Osteocyte (in vitro differentiated cells): ENCODE measurements around the gene CD69. TPM values are rescaled to one million over a fixed set of nuclear protein-coding genes. Genes with fewer than 3 reads are reported as not detected.

Experiments used
- DNase-seq: peaks from one replicate; pipeline ENCODE4 v3.0.0; 2021; ENCODE audit warnings: mixed read lengths; ENCODE audit not compliant: unreplicated experiment; ENCODE audit errors: extremely low spot score
- H3K27ac Mint-ChIP-seq: one replicate; pipeline ENCODE4 v1.8.0; 2021; ENCODE audit warnings: mild to moderate bottlenecking, mixed read lengths; ENCODE audit not compliant: unreplicated experiment
- H3K27me3 Mint-ChIP-seq: one replicate; pipeline ENCODE4 v1.8.0; 2021; ENCODE audit warnings: mixed read lengths; ENCODE audit not compliant: unreplicated experiment
- H3K36me3 Mint-ChIP-seq: one replicate; pipeline ENCODE4 v1.8.0; 2021; ENCODE audit warnings: mixed read lengths; ENCODE audit not compliant: unreplicated experiment
- H3K4me1 Mint-ChIP-seq: one replicate; pipeline ENCODE4 v1.8.0; 2021; ENCODE audit warnings: mixed read lengths; ENCODE audit not compliant: unreplicated experiment
- H3K4me3 Mint-ChIP-seq: one replicate; pipeline ENCODE4 v1.8.0; 2021; ENCODE audit warnings: mild to moderate bottlenecking, moderate library complexity, mixed read lengths; ENCODE audit not compliant: unreplicated experiment
- H3K9me3 Mint-ChIP-seq: one replicate; pipeline ENCODE4 v1.8.0; 2021; ENCODE audit warnings: mixed read lengths; ENCODE audit not compliant: unreplicated experiment
- CTCF ChIP-seq: fragments of 200-600 bp; sonication (generic); IDR thresholded peaks from 2 replicates; pipeline ENCODE4 v1.5.0; 2021; ENCODE audit warnings: antibody characterized with exemption, mild to moderate bottlenecking, moderate library complexity
- total RNA-seq: library from RNA; stranded (reverse); gene quantifications from 2 replicates; pipeline ENCODE4 v1.2.1, GENCODE V29; 2021

CD69 gene
- total RNA-seq, 1 donor from 2014 or later, result not detected

DNA sequence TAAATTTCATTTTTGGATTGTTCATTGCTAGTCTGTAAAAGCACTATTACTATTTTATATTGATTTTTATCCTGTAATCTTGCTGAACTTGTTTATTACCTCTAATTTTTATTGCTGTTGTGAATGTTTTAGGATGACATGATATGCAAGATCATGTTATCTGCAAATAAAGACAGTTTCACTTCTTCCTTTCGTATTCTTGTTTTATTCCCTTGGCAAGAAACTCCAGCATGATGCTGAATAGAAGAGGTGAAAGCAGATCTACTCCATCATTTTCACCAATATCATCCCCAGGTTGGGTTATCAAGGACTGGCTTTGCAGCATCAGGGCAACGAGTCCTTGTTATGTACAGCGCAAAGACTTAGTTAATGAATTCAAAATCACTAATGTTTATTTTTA lies 25.1 kb downstream of the CD69 start:
- Mint-ChIP-seq H3K27ac (no peak overlapping the region), H3K4me1 (no peaks in the 10 kb centered on the region), H3K4me3 (no peak overlapping the region), H3K36me3 (no peaks in the 10 kb centered on the region), H3K9me3 (no peaks in the 10 kb centered on the region), H3K27me3 (peaks cover 18% of the 10 kb centered on the region)
- DNase-seq, result no peak
- TF ChIP-seq CTCF, result no peak

DNA sequence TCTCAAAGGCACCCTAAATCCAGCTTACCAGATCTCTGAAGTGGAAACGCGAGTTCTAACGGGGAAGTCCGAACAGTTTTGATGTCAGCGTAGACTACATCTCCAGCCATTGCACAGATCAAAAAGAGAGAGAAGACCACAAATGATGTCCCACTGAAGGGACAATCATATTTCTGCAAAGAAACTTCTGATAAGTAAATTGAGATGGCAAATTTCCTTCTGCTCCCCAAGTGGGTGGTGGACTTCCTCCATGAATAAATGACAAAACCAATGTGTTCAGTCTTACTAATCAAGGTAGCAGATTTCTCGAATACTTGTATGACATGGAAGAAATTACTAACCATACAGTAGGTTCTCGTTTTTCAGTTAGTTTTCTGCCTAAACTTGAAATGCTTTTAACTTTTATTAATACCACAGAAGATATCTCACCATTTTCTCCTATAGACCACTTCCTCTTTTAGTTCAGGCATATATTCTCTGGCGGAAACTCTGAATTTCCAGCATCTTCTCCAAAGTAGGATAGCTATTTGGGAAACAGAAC lies 27.7 kb downstream of the CD69 start, which contains the start of gene CLECL1:
CLECL1 (minus strand) TSS at position 177 of the 541 bp plus-strand sequence.
- Mint-ChIP-seq H3K27ac (no peak within 1 kb of the TSS), H3K27me3 (peaks cover 16% of the 10 kb centered on the region), H3K4me1 (no peaks in the 10 kb centered on the region), H3K4me3 (no peak within 1 kb of the TSS), H3K36me3 (no peaks in the 10 kb centered on the region), H3K9me3 (no peaks in the 10 kb centered on the region)
- no peak for DNase-seq
- TF ChIP-seq CTCF, result no peak

DNA sequence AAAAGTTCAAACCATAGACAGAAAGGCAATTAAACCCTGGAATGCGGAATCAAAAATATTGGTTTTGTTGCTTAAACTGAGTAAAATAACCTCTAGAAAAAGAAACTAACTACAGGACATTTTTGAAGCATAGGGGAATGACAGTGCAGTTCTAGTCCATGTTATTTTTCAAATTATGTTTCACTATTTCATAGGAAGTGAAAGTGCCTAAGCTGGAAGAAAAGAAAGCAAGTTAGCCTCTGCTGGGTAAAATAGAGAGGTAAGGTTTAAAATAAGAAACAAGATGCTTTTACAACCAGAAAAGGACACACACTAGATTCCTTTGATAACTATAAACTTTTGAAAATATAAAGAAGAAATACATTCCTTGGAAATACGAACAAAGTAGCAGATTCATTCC lies 28.9 kb downstream of the CD69 start:
- DNase-seq, result no peak
- no peak for TF ChIP-seq CTCF
- no peaks in the 10 kb centered on the region for H3K4me1 Mint-ChIP-seq
- peaks cover 19% of the 10 kb centered on the region for H3K27me3 Mint-ChIP-seq
- no peak overlapping the region for H3K27ac Mint-ChIP-seq
- H3K36me3 Mint-ChIP-seq, result no peaks in the 10 kb centered on the region
- no peak overlapping the region for H3K4me3 Mint-ChIP-seq
- no peaks in the 10 kb centered on the region for H3K9me3 Mint-ChIP-seq

- Mint-ChIP-seq H3K9me3 (no peaks in the 10 kb centered on the region), H3K27ac (no peak overlapping the region), H3K4me1 (no peaks in the 10 kb centered on the region), H3K36me3 (no peaks in the 10 kb centered on the region), H3K27me3 (peaks cover 19% of the 10 kb centered on the region), H3K4me3 (no peak overlapping the region)
- TF ChIP-seq CTCF, result no peak
- DNase-seq, result no peak
Observed at GRCh38 chr12:9731393-9731792, 29.3 kb downstream of the CD69 start.

DNA sequence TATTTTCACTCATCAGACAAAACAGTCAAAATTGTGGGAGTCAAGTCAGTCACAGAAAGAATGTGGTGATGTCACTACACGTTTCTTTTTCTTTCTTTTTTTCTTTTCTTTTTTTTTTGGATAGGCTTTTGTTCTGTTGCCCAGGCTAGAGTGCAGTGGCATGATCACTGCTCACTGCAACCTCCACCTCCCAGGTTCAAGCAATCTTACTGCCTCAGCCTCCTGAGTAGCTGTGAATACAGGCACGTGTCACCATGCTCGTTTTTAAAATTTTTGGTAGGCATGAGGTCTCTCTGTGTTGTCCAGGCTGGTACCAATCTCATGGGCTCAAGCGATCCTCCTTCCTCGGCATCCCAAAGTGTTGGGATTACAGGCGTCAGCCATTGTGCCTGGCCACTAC lies 30.1 kb downstream of the CD69 start:
- TF ChIP-seq CTCF, result no peak
- H3K4me1 Mint-ChIP-seq, result no peaks in the 10 kb centered on the region
- H3K36me3 Mint-ChIP-seq, result no peaks in the 10 kb centered on the region
- no peak overlapping the region for H3K27ac Mint-ChIP-seq
- peaks cover 13% of the 10 kb centered on the region for H3K27me3 Mint-ChIP-seq
- H3K9me3 Mint-ChIP-seq, result no peaks in the 10 kb centered on the region
- H3K4me3 Mint-ChIP-seq, result no peak overlapping the region
- DNase-seq, result no peak
